Aorta (tissue), 5 donors: ENCODE data around the gene CFAP20. TPM values are rescaled to one million over a fixed set of nuclear protein-coding genes. Genes with fewer than 3 reads are reported as not detected.
"Not testable (repeated sequence)": the region's sequence is repeated elsewhere in the genome, so short reads cannot be mapped to it uniquely, and the experiment has no call there.

Source experiments
- ATAC-seq: fragments of 200-7000 bp; cut with Tn5 transposase; one replicate; pipeline ENCODE4 v1.9.1; 2022; ENCODE audit warnings: moderate library complexity; ENCODE audit not compliant: low FRiP score
- DNase-seq, 2 donors: peaks; one replicate each; pipeline ENCODE4 v3.0.0-alpha.2; 2020
- H3K27ac ChIP-seq, 2 donors: one replicate each; pipeline ENCODE4 v1.5.1; 2013; ENCODE audit warnings: low read length in 2 of 2, mild to moderate bottlenecking in 2 of 2, moderate library complexity in 2 of 2, control low read depth in 1 of 2, inconsistent platforms in 1 of 2, low read depth in 1 of 2
- H3K27me3 ChIP-seq, 2 donors: one replicate each; pipeline ENCODE4 v1.6.1; 2013; ENCODE audit warnings: control low read depth in 1 of 2, low read length in 1 of 2, mild to moderate bottlenecking in 1 of 2, moderate library complexity in 1 of 2; ENCODE audit not compliant: insufficient read depth in 2 of 2, control insufficient read depth in 1 of 2
- H3K36me3 ChIP-seq, 2 donors: one replicate each; pipeline ENCODE4 v1.6.1; 2013; ENCODE audit warnings: control low read depth in 1 of 2, low read length in 1 of 2, mild to moderate bottlenecking in 1 of 2; ENCODE audit not compliant: insufficient read depth in 2 of 2, control insufficient read depth in 1 of 2
- H3K4me1 ChIP-seq, 2 donors: one replicate each; pipeline ENCODE4 v1.6.1; 2013; ENCODE audit warnings: low read length in 2 of 2, control low read depth in 1 of 2, mild to moderate bottlenecking in 1 of 2, moderate library complexity in 1 of 2; ENCODE audit not compliant: insufficient read depth in 2 of 2, control insufficient read depth in 1 of 2
- H3K4me3 ChIP-seq, 2 donors: one replicate each; pipeline ENCODE4 v1.5.1; 2013; ENCODE audit warnings: low read length in 2 of 2, control low read depth in 1 of 2, mild to moderate bottlenecking in 1 of 2
- H3K9me3 ChIP-seq: one replicate; pipeline ENCODE4 v1.6.1; 2013; ENCODE audit warnings: mild to moderate bottlenecking, low read length; ENCODE audit not compliant: control insufficient read depth
- WGBS, 2 donors: extraction: QIAGEN DNeasy Blood & Tissue Kit; methylation state at CpG; one replicate each; pipeline ENCODE4 v1.1.7; 2013; 5-methylcytosine and 5-hydroxymethylcytosine counted together
- intact Hi-C, 2 donors: fragments of 100-400 bp; cut with DNase I; formaldehyde crosslinking; loops; one replicate each; pipeline versions ENCODE4 v1.14.2 to v1.15.0; 2022
- polyA plus RNA-seq, 2 donors: library from polyadenylated mRNA; stranded (reverse); fragments of 200-250 nt; gene quantifications; one replicate each; pipeline ENCODE4 v1.2.3, GENCODE V29; 2013
- total RNA-seq, 2 donors: library from RNA; stranded (reverse); fragmentation: NEBNext Ultra II Directional; extraction: Animal tissue kit (Norgen Biotek cat#: 25700); gene quantifications; one replicate each; pipeline ENCODE4 v1.2.1, GENCODE V29; 2021
- donor health status: healthy with polysubstance abuse.
- donor health status: Bipolar disorder and iron deficiency.
- donor health status: DM: no; HTN: no; CAD: no.
- donor health status: DM: no; HTN: no; CAD: no.
- donor health status: DM: yes; HTN: yes; CAD: no.

The CFAP20 gene
- total and polyA plus RNA-seq, 4 donors, result 16.6 to 22.4 (median 18.1) TPM

- H3K27ac ChIP-seq, result no peak overlapping the region
- ATAC-seq, result no peak
- H3K4me1 ChIP-seq, result no peaks in the 10 kb centered on the region
- no peaks in the 10 kb centered on the region for H3K27me3 ChIP-seq
- no peak overlapping the region for H3K4me3 ChIP-seq
- no peaks in the 10 kb centered on the region for H3K36me3 ChIP-seq
- intact Hi-C loops, result no loop called here
- 83 to 84% methylated on average over 19 of the region's 19 CpGs for WGBS, 2 donors
- no peaks in the 10 kb centered on the region for H3K9me3 ChIP-seq
- DNase-seq, result no peak
Measured at GRCh38 chr16:58086381-58087208, 42.6 kb downstream of the CFAP20 start.

GRCh38 chr16:58085584-58086251, 43.5 kb downstream of the CFAP20 start:
- no peaks in the 10 kb centered on the region for H3K9me3 ChIP-seq

GRCh38 chr16:58085171-58085570, 44.0 kb downstream of the CFAP20 start:
- peak in 1 of 2 donors; percentile 37 for DNase-seq
- Histone ChIP-seq H3K27me3 (no peaks in the 10 kb centered on the region), H3K4me1 (no peaks in the 10 kb centered on the region), H3K27ac (no peak overlapping the region), H3K36me3 (no peaks in the 10 kb centered on the region), H3K9me3 (no peaks in the 10 kb centered on the region), H3K4me3 (no peak overlapping the region)
- intact Hi-C loops, result no loop called here
- 88 to 90% methylated on average over 11 of the region's 11 CpGs for WGBS, 2 donors
- no peak for ATAC-seq

More at GRCh38 chr16:58085584-58086251, 43.5 kb downstream of the CFAP20 start:
- no peak overlapping the region for H3K4me3 ChIP-seq
- H3K27ac ChIP-seq, result no peak overlapping the region
- WGBS, 2 donors, result 86 to 88% methylated on average over 21 of the region's 21 CpGs
- intact Hi-C loops, result no loop called here
- no peaks in the 10 kb centered on the region for H3K4me1 ChIP-seq
- ATAC-seq (no peak), DNase-seq (no peak)
- H3K36me3 ChIP-seq, result no peaks in the 10 kb centered on the region
- no peaks in the 10 kb centered on the region for H3K27me3 ChIP-seq

- WGBS, 2 donors, result 79 to 86% methylated on average over 6 of the region's 6 CpGs
- no peaks in the 10 kb centered on the region for H3K9me3 ChIP-seq
- DNase-seq (peak in 1 of 2 donors; percentile 34), ATAC-seq (no peak)
- intact Hi-C loops, result no loop called here
- no peaks in the 10 kb centered on the region for H3K36me3 ChIP-seq
- H3K4me1 ChIP-seq, result no peaks in the 10 kb centered on the region
- H3K4me3 ChIP-seq, result no peak overlapping the region
- no peak overlapping the region for H3K27ac ChIP-seq
- H3K27me3 ChIP-seq, result no peaks in the 10 kb centered on the region
Measured at GRCh38 chr16:58084635-58085034, 44.5 kb downstream of the CFAP20 start.

DNA sequence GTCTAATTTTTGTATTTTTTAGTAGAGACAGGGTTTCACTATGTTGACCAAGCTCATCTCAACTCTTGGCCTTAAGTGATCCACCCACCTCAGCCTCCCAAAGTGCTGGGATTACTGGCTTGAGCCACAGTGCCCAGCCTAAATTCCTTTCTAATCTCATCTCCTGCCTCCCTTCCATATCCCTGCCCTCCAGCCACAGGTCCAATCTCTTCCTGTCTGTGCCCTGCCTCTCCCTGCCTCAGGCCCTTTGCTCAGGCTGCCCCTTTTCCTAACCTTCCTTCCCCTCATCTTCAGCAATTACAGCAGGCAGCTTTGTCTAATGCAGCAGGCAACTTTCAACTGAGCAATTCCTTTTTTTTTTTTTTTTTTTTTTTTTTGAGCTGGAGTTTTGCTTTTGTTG, 46.8 kb downstream of the CFAP20 start:
- intact Hi-C loops, result no loop called here
- ATAC-seq (no peak), DNase-seq (peak in 1 of 2 donors; percentile 31)
- Histone ChIP-seq H3K36me3 (no peaks in the 10 kb centered on the region), H3K27ac (no peak overlapping the region), H3K27me3 (no peaks in the 10 kb centered on the region), H3K9me3 (no peaks in the 10 kb centered on the region), H3K4me3 (no peak overlapping the region), H3K4me1 (no peaks in the 10 kb centered on the region)

- intact Hi-C loops, result not testable (repeated sequence)
Measured at GRCh38 chr16:58080657-58081056, 48.5 kb downstream of the CFAP20 start.

GRCh38 chr16:58077796-58078195, 51.4 kb downstream of the CFAP20 start:
- Histone ChIP-seq H3K9me3 (no peaks in the 10 kb centered on the region), H3K36me3 (no peaks in the 10 kb centered on the region), H3K4me3 (no peak overlapping the region), H3K27me3 (no peaks in the 10 kb centered on the region), H3K4me1 (no peaks in the 10 kb centered on the region), H3K27ac (no peak overlapping the region)
- ATAC-seq (no peak), DNase-seq (no peak)
- WGBS, 2 donors, result 68 to 77% methylated on average over 8 of the region's 8 CpGs
- intact Hi-C loops, result no loop called here

More at GRCh38 chr16:58080657-58081056, 48.5 kb downstream of the CFAP20 start:
- H3K4me1 ChIP-seq, ATAC-seq, H3K36me3 ChIP-seq, H3K27me3 ChIP-seq, H3K4me3 ChIP-seq, H3K9me3 ChIP-seq, H3K27ac ChIP-seq: not testable (repeated sequence)
- DNase-seq, result peak in 1 of 2 donors; percentile 12
- WGBS, 2 donors, result 76 to 78% methylated on average over 5 of the region's 5 CpGs

DNA sequence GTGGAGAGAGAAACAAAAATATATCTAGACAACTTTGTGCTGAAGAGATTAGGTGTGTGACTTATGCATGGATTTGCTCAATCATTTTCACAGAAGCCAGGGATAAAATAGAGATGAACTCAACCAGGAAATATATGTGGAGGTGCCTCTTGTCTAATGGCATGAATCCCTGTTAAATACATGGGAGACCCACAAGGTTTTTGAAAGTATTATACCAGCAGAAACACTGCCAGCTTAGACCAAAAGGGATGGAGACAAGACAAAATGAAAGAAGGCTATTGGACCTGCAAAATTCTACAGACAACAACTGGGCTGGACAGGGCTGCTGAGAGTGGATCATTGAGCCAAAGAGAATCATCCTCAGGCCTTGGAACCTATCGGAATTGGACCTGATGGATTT, 52.7 kb downstream of the CFAP20 start:
- H3K27me3 ChIP-seq, result no peaks in the 10 kb centered on the region
- no peak for DNase-seq
- H3K36me3 ChIP-seq, result no peaks in the 10 kb centered on the region
- intact Hi-C loops, result no loop called here
- no peaks in the 10 kb centered on the region for H3K9me3 ChIP-seq
- H3K4me1 ChIP-seq, result no peaks in the 10 kb centered on the region
- ATAC-seq, result no peak
- WGBS, 2 donors, result 92 to 94% methylated on average over 1 of the region's 1 CpG
- no peak overlapping the region for H3K27ac ChIP-seq
- H3K4me3 ChIP-seq, result no peak overlapping the region

GRCh38 chr16:58074657-58075056, 54.5 kb downstream of the CFAP20 start:
- intact Hi-C loops, result no loop called here
- no peaks in the 10 kb centered on the region for H3K36me3 ChIP-seq
- no peak for DNase-seq
- no peak overlapping the region for H3K27ac ChIP-seq
- H3K27me3 ChIP-seq, result no peaks in the 10 kb centered on the region
- no peaks in the 10 kb centered on the region for H3K9me3 ChIP-seq
- H3K4me3 ChIP-seq, result no peak overlapping the region
- no peak for ATAC-seq
- 83 to 91% methylated on average over 4 of the region's 4 CpGs for whole genome bisulfite sequencing, 2 donors
- H3K4me1 ChIP-seq, result no peaks in the 10 kb centered on the region
